Measurements from ENCODE around the gene PCED1B. TPM values are rescaled to one million over a fixed set of nuclear protein-coding genes. Genes with fewer than 3 reads are reported as not detected.
"Not testable (repeated sequence)": the region's sequence is repeated elsewhere in the genome, so short reads cannot be mapped to it uniquely, and the experiment has no call there.

Gene PCED1B
- total RNA-seq, 2 experiments from 2014 or later, result 117 to 119 TPM

- CTCF ChIA-PET, result interaction anchor here (0.7 to 3.7 kb wide), 4 partner anchors 20 to 184 kb away, joined by 3 to 19 read pairs (median 6); no protein-coding TSS in a partner anchor
- intact Hi-C loops (cut with micrococcal nuclease), result loop anchor here (10.0 kb wide), 1 partner anchor 601 kb away; the partner anchor contains the start of gene HDAC7
- peak overlapping the region; percentile 96 for H3K27ac Mint-ChIP-seq
- H3K27me3 Mint-ChIP-seq, result no peaks in the 10 kb centered on the region
- peaks cover 90% of the 10 kb centered on the region for H3K36me3 Mint-ChIP-seq (ENCODE audit: low read depth)
- ATAC-seq, result no peak
- DNase-seq, result no peak
- peaks cover 17% of the 10 kb centered on the region for H3K4me1 Mint-ChIP-seq (ENCODE audit: low read depth)
- H3K9me3 Mint-ChIP-seq, result no peaks in the 10 kb centered on the region
- TF ChIP-seq, protein P1, sequence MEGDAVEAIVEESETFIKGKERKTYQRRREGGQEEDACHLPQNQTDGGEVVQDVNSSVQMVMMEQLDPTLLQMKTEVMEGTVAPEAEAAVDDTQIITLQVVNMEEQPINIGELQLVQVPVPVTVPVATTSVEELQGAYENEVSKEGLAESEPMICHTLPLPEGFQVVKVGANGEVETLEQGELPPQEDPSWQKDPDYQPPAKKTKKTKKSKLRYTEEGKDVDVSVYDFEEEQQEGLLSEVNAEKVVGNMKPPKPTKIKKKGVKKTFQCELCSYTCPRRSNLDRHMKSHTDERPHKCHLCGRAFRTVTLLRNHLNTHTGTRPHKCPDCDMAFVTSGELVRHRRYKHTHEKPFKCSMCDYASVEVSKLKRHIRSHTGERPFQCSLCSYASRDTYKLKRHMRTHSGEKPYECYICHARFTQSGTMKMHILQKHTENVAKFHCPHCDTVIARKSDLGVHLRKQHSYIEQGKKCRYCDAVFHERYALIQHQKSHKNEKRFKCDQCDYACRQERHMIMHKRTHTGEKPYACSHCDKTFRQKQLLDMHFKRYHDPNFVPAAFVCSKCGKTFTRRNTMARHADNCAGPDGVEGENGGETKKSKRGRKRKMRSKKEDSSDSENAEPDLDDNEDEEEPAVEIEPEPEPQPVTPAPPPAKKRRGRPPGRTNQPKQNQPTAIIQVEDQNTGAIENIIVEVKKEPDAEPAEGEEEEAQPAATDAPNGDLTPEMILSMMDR (IDR thresholded peaks at IDR 0.05), result no peak
- POLR2A ChIA-PET, result interaction anchor here (0.9 to 14.5 kb wide), 14 partner anchors 5 to 945 kb away, joined by 3 to 170 read pairs (median 6); partner anchors contain the start of genes AMIGO2, PCED1B and SLC38A1
- peak overlapping the region; percentile 79 for H3K4me3 Mint-ChIP-seq
Observed at GRCh38 chr12:47213396-47213795, 134.0 kb downstream of the PCED1B start.

GRCh38 chr12:47214001-47214619 lies 134.7 kb downstream of the PCED1B start:
- ChIA-PET POLR2A (interaction anchor here (0.9 to 14.5 kb wide), 16 partner anchors 6 to 946 kb away, joined by 3 to 170 read pairs (median 6); partner anchors contain the start of genes AMIGO2, PCED1B and SLC38A1), CTCF (interaction anchor here (0.7 to 3.7 kb wide), 5 partner anchors 20 to 183 kb away, joined by 3 to 19 read pairs (median 6); no protein-coding TSS in a partner anchor)
- DNase-seq (no peak), ATAC-seq (no peak)
- peaks cover 88% of the 10 kb centered on the region for H3K36me3 Mint-ChIP-seq (ENCODE audit: low read depth)
- no peaks in the 10 kb centered on the region for H3K27me3 Mint-ChIP-seq
- TF ChIP-seq, protein P1 (IDR thresholded peaks at IDR 0.05), result no peak
- H3K9me3 Mint-ChIP-seq, result no peaks in the 10 kb centered on the region
- H3K4me3 Mint-ChIP-seq, result peak overlapping the region; percentile 79
- peak overlapping the region; percentile 96 for H3K27ac Mint-ChIP-seq
- H3K4me1 Mint-ChIP-seq (ENCODE audit: low read depth), result peaks cover 10% of the 10 kb centered on the region
- intact Hi-C loops (cut with micrococcal nuclease), result loop anchor here (10.0 kb wide), 1 partner anchor 601 kb away; the partner anchor contains the start of gene HDAC7

GRCh38 chr12:47214771-47215170 lies 135.3 kb downstream of the PCED1B start:
- Mint-ChIP-seq H3K27ac (peak overlapping the region; percentile 96), H3K9me3 (no peaks in the 10 kb centered on the region), H3K27me3 (no peaks in the 10 kb centered on the region), H3K36me3 (ENCODE audit: low read depth) (peaks cover 87% of the 10 kb centered on the region), H3K4me3 (peak overlapping the region; percentile 79), H3K4me1 (ENCODE audit: low read depth) (peaks cover 10% of the 10 kb centered on the region)
- DNase-seq (peak; percentile 53), ATAC-seq (no peak)
- TF ChIP-seq, protein P1 (IDR thresholded peaks at IDR 0.05), result no peak
- ChIA-PET CTCF (interaction anchor here (1.0 to 3.7 kb wide), 6 partner anchors 58 to 183 kb away, joined by 3 to 19 read pairs (median 5); no protein-coding TSS in a partner anchor), POLR2A (interaction anchor here (0.5 to 14.5 kb wide), 13 partner anchors 7 to 946 kb away, joined by 3 to 170 read pairs (median 7); partner anchors contain the start of genes AMIGO2, PCED1B and SLC38A1)
- intact Hi-C loops (cut with micrococcal nuclease), result loop anchor here (5.0 to 10.0 kb wide), 3 partner anchors 93 to 600 kb away; partner anchors contain the start of gene HDAC7

DNA sequence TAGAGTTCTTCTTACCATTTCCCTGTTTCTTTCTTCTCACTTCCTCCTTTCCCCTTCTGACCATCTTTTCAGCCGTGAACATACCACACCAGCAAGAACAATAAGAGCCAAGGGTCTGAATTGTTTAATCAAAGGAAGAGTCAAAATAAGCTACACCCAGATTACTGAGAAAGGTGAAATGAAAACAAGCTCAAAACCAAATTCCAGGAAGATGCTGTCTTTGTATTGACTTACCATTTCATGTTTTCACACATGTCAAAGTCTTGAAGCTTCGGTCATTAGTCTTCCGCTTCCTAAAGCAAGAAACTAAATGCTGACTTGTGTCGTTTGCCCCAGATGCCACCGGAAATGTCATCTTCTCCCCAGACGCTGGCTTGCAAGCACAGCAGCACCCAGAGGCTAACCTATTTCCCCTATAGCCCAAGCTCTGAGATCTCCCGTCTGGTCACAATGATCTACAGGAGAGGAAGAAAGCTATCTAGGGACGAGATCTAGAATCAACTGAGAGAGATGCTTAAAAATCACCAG lies 136.8 kb downstream of the PCED1B start:
- Mint-ChIP-seq H3K27ac (peak overlapping the region; percentile 96), H3K27me3 (no peaks in the 10 kb centered on the region), H3K9me3 (no peaks in the 10 kb centered on the region), H3K4me3 (peak overlapping the region; percentile 79), H3K36me3 (ENCODE audit: low read depth) (peaks cover 79% of the 10 kb centered on the region), H3K4me1 (ENCODE audit: low read depth) (peaks cover 10% of the 10 kb centered on the region)
- intact Hi-C loops (cut with micrococcal nuclease), result loop anchor here (2.0 to 10.0 kb wide), 4 partner anchors 91 to 599 kb away; partner anchors contain the start of gene HDAC7
- ChIA-PET CTCF (interaction anchor here (0.8 to 2.4 kb wide), 16 partner anchors 9 to 195 kb away, joined by 3 to 10 read pairs (median 3); partner anchors contain the start of gene PCED1B), POLR2A (interaction anchor here (0.6 to 14.5 kb wide), 32 partner anchors 8 to 616 kb away, joined by 3 to 170 read pairs (median 4); partner anchors contain the start of genes AMIGO2 and PCED1B)
- TF ChIP-seq, protein P1 (IDR thresholded peaks at IDR 0.05), result no peak
- DNase-seq, result peak; percentile 87
- peak; percentile 52 for ATAC-seq

GRCh38 chr12:47217595-47217869 lies 138.1 kb downstream of the PCED1B start:
- H3K4me1 Mint-ChIP-seq (ENCODE audit: low read depth), result peaks cover 19% of the 10 kb centered on the region
- ChIA-PET CTCF (interaction anchor here (0.7 to 2.6 kb wide), 7 partner anchors 10 to 202 kb away, joined by 3 to 17 read pairs (median 3); no protein-coding TSS in a partner anchor), POLR2A (interaction anchor here (0.8 to 14.5 kb wide), 16 partner anchors 9 to 1000 kb away, joined by 3 to 170 read pairs (median 6); partner anchors contain the start of genes AMIGO2 and PCED1B)
- not testable (repeated sequence) for ATAC-seq, H3K27me3 Mint-ChIP-seq, H3K9me3 Mint-ChIP-seq
- DNase-seq, result peak; percentile 64
- H3K4me3 Mint-ChIP-seq, result peak overlapping the region; percentile 79
- intact Hi-C loops (cut with micrococcal nuclease), result loop anchor here (2.0 to 10.0 kb wide), 4 partner anchors 90 to 597 kb away; partner anchors contain the start of gene HDAC7
- H3K36me3 Mint-ChIP-seq (ENCODE audit: low read depth), result peaks cover 82% of the 10 kb centered on the region
- H3K27ac Mint-ChIP-seq, result peak overlapping the region; percentile 96
